PFSK-1 (cell line): Measurements from ENCODE around the gene ABCC12.

Experiments
- FOXP2 ChIP-seq: optimal IDR thresholded peaks from 2 replicates; pipeline ENCODE3; 2011; ENCODE audit warnings: borderline replicate concordance, control low read depth, inconsistent platforms; ENCODE audit not compliant: insufficient read depth; ENCODE audit errors: extremely low read length, extremely low read depth
- POLR2AphosphoS5 ChIP-seq: IDR thresholded peaks from 2 replicates; pipeline ENCODE4 v1.6.1; 2012; ENCODE audit warnings: low read depth, mild to moderate bottlenecking, control low read depth, low read length, moderate library complexity
- SIN3A ChIP-seq: IDR thresholded peaks from 2 replicates; pipeline ENCODE4 v1.6.1; 2012; ENCODE audit warnings: mild to moderate bottlenecking, low read length, moderate library complexity, borderline replicate concordance; ENCODE audit not compliant: insufficient read depth
- TAF1 ChIP-seq: IDR thresholded peaks from 2 replicates; pipeline ENCODE4 v1.6.1; 2012; ENCODE audit warnings: low read length, control low read depth, borderline replicate concordance; ENCODE audit not compliant: insufficient read depth
- TF ChIP-seq, protein P1 (sequence below), 2 experiments: IDR thresholded peaks; 2 replicates each; pipeline versions ENCODE4 v1.6.1 to v1.8.0; 2011 to 2012; ENCODE audit warnings: low read depth in 2 of 2, low read length in 2 of 2, control low read depth in 1 of 2, inconsistent platforms in 1 of 2, mild to moderate bottlenecking in 1 of 2, moderate library complexity in 1 of 2; ENCODE audit not compliant: insufficient read depth in 1 of 2

Gene ABCC12

DNA sequence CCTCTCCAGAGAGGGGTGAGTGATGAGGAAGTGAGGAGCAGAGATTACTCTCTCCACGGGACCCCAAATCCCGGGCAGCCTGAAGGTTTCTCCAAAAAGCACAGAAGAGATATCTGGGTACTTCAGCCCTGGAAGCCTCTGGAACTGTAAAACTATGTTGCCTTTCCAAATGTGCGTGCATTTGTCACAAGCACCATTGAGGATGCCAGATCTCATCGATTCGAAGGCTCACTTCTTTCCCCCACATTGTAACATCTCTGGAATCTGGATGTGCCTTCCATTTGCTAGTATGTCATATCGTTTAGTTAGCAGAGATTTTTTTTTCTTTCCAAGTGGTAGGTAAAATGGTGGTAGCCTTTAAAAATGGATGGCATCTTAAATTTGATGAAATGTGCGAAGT, 45.8 kb downstream of the ABCC12 start:
- TF ChIP-seq FOXP2 = no peak
- no peak for TF ChIP-seq POLR2AphosphoS5

DNA sequence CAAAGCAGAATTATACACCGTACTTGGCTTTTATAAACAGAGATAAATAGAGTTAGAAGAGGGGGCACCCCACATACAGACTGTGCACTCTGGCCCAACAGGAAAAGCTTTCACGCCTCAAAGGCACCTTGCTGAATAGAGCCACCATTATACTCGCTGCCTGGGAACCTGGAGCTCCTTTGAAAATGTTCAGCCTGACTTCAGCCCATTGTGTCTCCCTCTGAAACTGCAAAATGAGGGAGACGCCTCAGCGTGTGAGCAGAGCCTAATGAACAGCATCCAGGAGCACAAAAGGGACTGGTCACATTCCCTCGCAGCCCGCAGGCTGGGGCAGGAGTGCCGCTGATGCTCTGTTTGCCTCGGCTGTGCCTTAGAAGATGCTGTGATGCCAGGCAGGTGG, 46.3 kb downstream of the ABCC12 start:
- TF ChIP-seq TAF1 (no peak), SIN3A (no peak), FOXP2 (no peak), POLR2AphosphoS5 (no peak)
- TF ChIP-seq, protein P1, sequence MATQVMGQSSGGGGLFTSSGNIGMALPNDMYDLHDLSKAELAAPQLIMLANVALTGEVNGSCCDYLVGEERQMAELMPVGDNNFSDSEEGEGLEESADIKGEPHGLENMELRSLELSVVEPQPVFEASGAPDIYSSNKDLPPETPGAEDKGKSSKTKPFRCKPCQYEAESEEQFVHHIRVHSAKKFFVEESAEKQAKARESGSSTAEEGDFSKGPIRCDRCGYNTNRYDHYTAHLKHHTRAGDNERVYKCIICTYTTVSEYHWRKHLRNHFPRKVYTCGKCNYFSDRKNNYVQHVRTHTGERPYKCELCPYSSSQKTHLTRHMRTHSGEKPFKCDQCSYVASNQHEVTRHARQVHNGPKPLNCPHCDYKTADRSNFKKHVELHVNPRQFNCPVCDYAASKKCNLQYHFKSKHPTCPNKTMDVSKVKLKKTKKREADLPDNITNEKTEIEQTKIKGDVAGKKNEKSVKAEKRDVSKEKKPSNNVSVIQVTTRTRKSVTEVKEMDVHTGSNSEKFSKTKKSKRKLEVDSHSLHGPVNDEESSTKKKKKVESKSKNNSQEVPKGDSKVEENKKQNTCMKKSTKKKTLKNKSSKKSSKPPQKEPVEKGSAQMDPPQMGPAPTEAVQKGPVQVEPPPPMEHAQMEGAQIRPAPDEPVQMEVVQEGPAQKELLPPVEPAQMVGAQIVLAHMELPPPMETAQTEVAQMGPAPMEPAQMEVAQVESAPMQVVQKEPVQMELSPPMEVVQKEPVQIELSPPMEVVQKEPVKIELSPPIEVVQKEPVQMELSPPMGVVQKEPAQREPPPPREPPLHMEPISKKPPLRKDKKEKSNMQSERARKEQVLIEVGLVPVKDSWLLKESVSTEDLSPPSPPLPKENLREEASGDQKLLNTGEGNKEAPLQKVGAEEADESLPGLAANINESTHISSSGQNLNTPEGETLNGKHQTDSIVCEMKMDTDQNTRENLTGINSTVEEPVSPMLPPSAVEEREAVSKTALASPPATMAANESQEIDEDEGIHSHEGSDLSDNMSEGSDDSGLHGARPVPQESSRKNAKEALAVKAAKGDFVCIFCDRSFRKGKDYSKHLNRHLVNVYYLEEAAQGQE (IDR thresholded peaks at IDR 0.05; ENCODE audit: insufficient read depth in 1 of 2, low read depth in 2 of 2, low read length in 2 of 2) = no peak

DNA sequence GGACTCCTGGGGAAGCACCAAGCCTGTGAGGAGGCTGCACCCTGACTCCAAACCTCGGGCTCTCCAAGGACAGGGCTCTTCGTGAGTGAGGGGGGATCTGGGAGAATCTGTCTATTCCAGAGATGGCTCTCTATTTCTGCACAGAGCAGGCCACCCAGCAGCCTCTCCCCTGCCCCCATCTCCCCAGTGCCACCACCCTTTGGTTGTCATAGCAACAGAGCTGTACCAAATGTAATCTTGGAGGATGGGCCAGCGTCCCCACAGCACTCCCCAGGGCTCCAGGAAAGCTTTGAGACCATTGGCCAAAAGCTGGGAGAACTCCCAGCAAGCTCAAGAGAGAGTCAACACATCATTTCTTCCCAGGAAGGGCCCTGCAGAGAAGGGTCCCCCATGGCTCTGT, 49.3 kb downstream of the ABCC12 start:
- TF ChIP-seq TAF1 (no peak), FOXP2 (no peak), SIN3A (no peak), POLR2AphosphoS5 (no peak)
- TF ChIP-seq, protein P1 (IDR thresholded peaks at IDR 0.05; ENCODE audit: insufficient read depth in 1 of 2, low read depth in 2 of 2, low read length in 2 of 2) = no peak
